HEK293 (cell line): ENCODE data around the gene ST3GAL5.

ENCODE experiments used
- CTCF ChIA-PET: fragments of 350-600 bp; formaldehyde crosslinking; extraction: SDS; loops from one replicate; lab custom pipeline; 2021; ENCODE audit warnings: antibody characterized with exemption; lab: Yijun Ruan, JAX
- POLR2A ChIA-PET: fragments of 300-600 bp; formaldehyde crosslinking; extraction: SDS; loops from one replicate; lab custom pipeline; 2020; ENCODE audit warnings: antibody characterized with exemption, inconsistent platforms; lab: Yijun Ruan, JAX
- H3K27ac ChIP-seq: fragments of 200-500 bp; sonication (Bioruptor generic); 2 replicates; pipeline ENCODE4 v1.5.1; 2014; ENCODE audit warnings: low read depth, low read length, control low read depth, inconsistent platforms; ENCODE audit errors: extremely low read depth
- H3K36me3 ChIP-seq, 2 experiments: fragments of 200-500 bp in 1 of 2; sonication (Bioruptor generic) in 1 of 2; 1 replicate in 1 of 2; 2 replicates in 1 of 2; pipeline ENCODE4 v1.5.1; 2014 to 2017; ENCODE audit warnings: inconsistent platforms in 2 of 2, low read length in 2 of 2; ENCODE audit not compliant: control insufficient read depth in 2 of 2, insufficient read depth in 1 of 2
- H3K4me1 ChIP-seq: fragments of 200-500 bp; sonication (Bioruptor generic); 2 replicates; pipeline ENCODE4 v1.5.1; 2014; ENCODE audit warnings: mild to moderate bottlenecking, low read length, inconsistent platforms; ENCODE audit not compliant: control insufficient read depth, insufficient read depth
- H3K4me3 ChIP-seq: 2 replicates; pipeline ENCODE4 v1.5.1; 2011; ENCODE audit warnings: low read depth, mild to moderate bottlenecking, control low read depth, low read length, moderate library complexity
- H3K9me3 ChIP-seq: fragments of 200-500 bp; sonication (Bioruptor generic); 2 replicates; pipeline ENCODE4 v1.5.1; 2014; ENCODE audit warnings: low read depth, low read length, inconsistent platforms; ENCODE audit not compliant: control insufficient read depth, insufficient read depth
- GLIS1 ChIP-seq: fragments of 450-650 bp; formaldehyde crosslinking; IDR thresholded peaks from 2 replicates; pipeline ENCODE4 v1.5.1; 2016; ENCODE audit warnings: missing biosample characterization, missing genetic modification characterization
- HOXA7 ChIP-seq: sonication (generic); formaldehyde crosslinking; IDR thresholded peaks from 2 replicates; pipeline ENCODE4 v1.8.1; 2022; ENCODE audit warnings: missing genetic modification reagents, borderline replicate concordance
- HOXD13 ChIP-seq: sonication (generic); formaldehyde crosslinking; IDR thresholded peaks from 2 replicates; pipeline ENCODE4 v1.8.0; 2022; ENCODE audit warnings: missing genetic modification reagents, borderline replicate concordance
- KLF16 ChIP-seq: fragments of 450-650 bp; formaldehyde crosslinking; IDR thresholded peaks from 2 replicates; pipeline ENCODE4 v1.5.1; 2017; ENCODE audit warnings: missing biosample characterization, missing genetic modification characterization
- MEIS1 ChIP-seq: sonication (generic); formaldehyde crosslinking; IDR thresholded peaks from 2 replicates; pipeline ENCODE4 v1.8.1; 2022; ENCODE audit warnings: missing genetic modification reagents, mild to moderate bottlenecking, borderline replicate concordance
- REPIN1 ChIP-seq: fragments of 450-650 bp; formaldehyde crosslinking; IDR thresholded peaks from 2 replicates; pipeline ENCODE4 v1.5.1; 2017; ENCODE audit warnings: missing biosample characterization, missing genetic modification characterization, low read depth
- SETDB1 ChIP-seq: IDR thresholded peaks from one replicate; pipeline ENCODE4 v1.6.1; 2017; ENCODE audit warnings: mild to moderate bottlenecking, low read length, moderate library complexity, mixed read lengths; ENCODE audit not compliant: insufficient read length
- YY1 ChIP-seq: fragments of 450-650 bp; formaldehyde crosslinking; IDR thresholded peaks from 2 replicates; pipeline ENCODE4 v1.5.1; 2018; ENCODE audit warnings: missing biosample characterization, missing genetic modification characterization
- ZBTB10 ChIP-seq: fragments of 450-650 bp; formaldehyde crosslinking; IDR thresholded peaks from 2 replicates; pipeline ENCODE4 v1.5.1; 2016; ENCODE audit warnings: missing biosample characterization, missing genetic modification characterization
- ZBTB20 ChIP-seq: fragments of 450-650 bp; formaldehyde crosslinking; IDR thresholded peaks from 2 replicates; pipeline ENCODE4 v1.5.1; 2016; ENCODE audit warnings: missing biosample characterization, missing genetic modification characterization
- ZBTB48 ChIP-seq: fragments of 450-650 bp; formaldehyde crosslinking; IDR thresholded peaks from 2 replicates; pipeline ENCODE4 v1.5.1; 2016; ENCODE audit warnings: missing biosample characterization, missing genetic modification characterization
- ZBTB8A ChIP-seq: fragments of 450-650 bp; formaldehyde crosslinking; IDR thresholded peaks from 2 replicates; pipeline ENCODE4 v1.5.1; 2016; ENCODE audit warnings: missing biosample characterization, missing genetic modification characterization
- ZFP69B ChIP-seq: fragments of 450-650 bp; formaldehyde crosslinking; IDR thresholded peaks from 2 replicates; pipeline ENCODE4 v1.5.1; 2016; ENCODE audit warnings: missing biosample characterization, missing genetic modification characterization
- ZNF157 ChIP-seq: fragments of 450-650 bp; formaldehyde crosslinking; IDR thresholded peaks from 2 replicates; pipeline ENCODE4 v1.5.1; 2016; ENCODE audit warnings: missing biosample characterization, missing genetic modification characterization
- ZNF175 ChIP-seq: fragments of 450-650 bp; formaldehyde crosslinking; IDR thresholded peaks from 2 replicates; pipeline ENCODE4 v1.5.1; 2016; ENCODE audit warnings: missing biosample characterization, missing genetic modification characterization
- ZNF2 ChIP-seq: fragments of 450-650 bp; formaldehyde crosslinking; IDR thresholded peaks from 2 replicates; pipeline ENCODE4 v1.5.1; 2016; ENCODE audit warnings: missing biosample characterization, missing genetic modification characterization
- ZNF211 ChIP-seq: fragments of 450-650 bp; formaldehyde crosslinking; IDR thresholded peaks from 2 replicates; pipeline ENCODE4 v1.5.1; 2016; ENCODE audit warnings: low read depth, missing biosample characterization, missing genetic modification characterization
- ZNF214 ChIP-seq: fragments of 450-650 bp; formaldehyde crosslinking; IDR thresholded peaks from 2 replicates; pipeline ENCODE4 v1.5.1; 2017; ENCODE audit warnings: missing biosample characterization, mild to moderate bottlenecking, missing genetic modification characterization, borderline replicate concordance
- ZNF248 ChIP-seq: fragments of 450-650 bp; formaldehyde crosslinking; IDR thresholded peaks from 2 replicates; pipeline ENCODE4 v1.5.1; 2017; ENCODE audit warnings: missing biosample characterization, missing genetic modification characterization
- ZNF555 ChIP-seq: fragments of 450-650 bp; formaldehyde crosslinking; conservative IDR thresholded peaks from 2 replicates; pipeline ENCODE4 v1.5.1; 2017; ENCODE audit warnings: missing biosample characterization, mild to moderate bottlenecking, missing genetic modification characterization, inconsistent platforms
- ZNF670 ChIP-seq: fragments of 450-650 bp; formaldehyde crosslinking; IDR thresholded peaks from 2 replicates; pipeline ENCODE4 v1.5.1; 2016; ENCODE audit warnings: missing biosample characterization, missing genetic modification characterization, low read depth
- ZNF701 ChIP-seq: fragments of 450-650 bp; formaldehyde crosslinking; IDR thresholded peaks from 2 replicates; pipeline ENCODE4 v1.5.1; 2016; ENCODE audit warnings: missing biosample characterization, missing genetic modification characterization
- ZNF704 ChIP-seq: fragments of 450-650 bp; formaldehyde crosslinking; IDR thresholded peaks from 2 replicates; pipeline ENCODE4 v1.5.1; 2016; ENCODE audit warnings: missing biosample characterization, missing genetic modification characterization
- ZNF707 ChIP-seq: fragments of 450-650 bp; formaldehyde crosslinking; IDR thresholded peaks from 2 replicates; pipeline ENCODE4 v1.5.1; 2016; ENCODE audit warnings: missing biosample characterization, missing genetic modification characterization
- ZNF837 ChIP-seq: fragments of 450-650 bp; formaldehyde crosslinking; IDR thresholded peaks from 2 replicates; pipeline ENCODE4 v1.5.1; 2016; ENCODE audit warnings: missing biosample characterization, missing genetic modification characterization

ST3GAL5 gene

GRCh38 chr2:85920810-85921545, 32.2 kb upstream of the ST3GAL5 start (continued):
- peak; percentile 45 for TF ChIP-seq SETDB1
- TF ChIP-seq ZBTB20 (tag by site-specific recombination): 0 out of 2 replicates have a peak, but pooled peaks have one; percentile 19
- no peak for TF ChIP-seq ZNF555
- TF ChIP-seq ZNF157 (tag by site-specific recombination): no peak
- no peak for TF ChIP-seq YY1
- TF ChIP-seq ZFP69B (tag by site-specific recombination): no peak
- TF ChIP-seq ZBTB8A (tag by site-specific recombination): no peak
- TF ChIP-seq ZBTB10 (tag by site-specific recombination): no peak
- no peak for TF ChIP-seq HOXD13 (CRISPR knock-in tag)
- TF ChIP-seq ZNF670 (tag by site-specific recombination): no peak
- TF ChIP-seq KLF16 (tag by site-specific recombination): no peak
- peak; percentile 29; the same call in 1 of the 2 replicates for TF ChIP-seq GLIS1 (tag by site-specific recombination)

GRCh38 chr2:85917887-85918795, 29.4 kb upstream of the ST3GAL5 start:
- CTCF ChIA-PET: interaction anchor here (0.7 kb wide), 2 partner anchors 25 to 32 kb away, joined by 3 to 4 read pairs; no protein-coding TSS in a partner anchor
- POLR2A ChIA-PET: no interaction called here

GRCh38 chr2:85915606-85916303, 27.0 kb upstream of the ST3GAL5 start:
- H3K36me3 ChIP-seq: no peaks in the 10 kb centered on the region
- TF ChIP-seq ZNF701 (tag by site-specific recombination) (no peak), ZNF175 (tag by site-specific recombination) (no peak), HOXA7 (no peak), ZNF837 (tag by site-specific recombination) (no peak), ZNF248 (tag by site-specific recombination) (no peak), ZNF214 (tag by site-specific recombination) (no peak), REPIN1 (no peak), ZBTB48 (tag by site-specific recombination) (no peak), ZNF2 (tag by site-specific recombination) (no peak), ZNF707 (tag by site-specific recombination) (no peak), MEIS1 (CRISPR knock-in tag) (no peak), ZNF704 (tag by site-specific recombination) (no peak)
- POLR2A ChIA-PET: no interaction called here
- H3K9me3 ChIP-seq: no peaks in the 10 kb centered on the region
- no peak overlapping the region for H3K4me3 ChIP-seq
- no peaks in the 10 kb centered on the region for H3K4me1 ChIP-seq
- no peak overlapping the region for H3K27ac ChIP-seq
- CTCF ChIA-PET: interaction anchor here (0.9 to 1.7 kb wide), 2 partner anchors 26 to 89 kb away, joined by 3 to 5 read pairs; no protein-coding TSS in a partner anchor

More at GRCh38 chr2:85917887-85918795, 29.4 kb upstream of the ST3GAL5 start:
- Histone ChIP-seq H3K27ac (no peak overlapping the region), H3K4me3 (no peak overlapping the region), H3K4me1 (peaks cover 11% of the 10 kb centered on the region; the same call in 1 of the 2 replicates)
- TF ChIP-seq ZNF211 (tag by site-specific recombination): no peak
- TF ChIP-seq, all 188 proteins: peak for 0
- no peaks in the 10 kb centered on the region for H3K36me3 ChIP-seq
- no peaks in the 10 kb centered on the region for H3K9me3 ChIP-seq
